HepG2 (cell line): ENCODE results near the gene IGHMBP2.
A peak's percentile ranks its signal among the peaks of the same experiment; 100 is the strongest.

ENCODE experiments used
- DPF2 ChIP-seq: sonication (generic); formaldehyde crosslinking; IDR thresholded peaks from 2 replicates; pipeline ENCODE4 v1.4.0; 2020; ENCODE audit warnings: mild to moderate bottlenecking, low read depth, missing genetic modification reagents, borderline replicate concordance
- ELF3 ChIP-seq: IDR thresholded peaks from 2 replicates; pipeline ENCODE4 v1.6.1; 2016; ENCODE audit warnings: missing genetic modification reagents, missing compliant biosample characterization
- HIVEP1 ChIP-seq: sonication (generic); formaldehyde crosslinking; IDR thresholded peaks from 2 replicates; pipeline ENCODE4 v1.4.0; 2020; ENCODE audit warnings: mild to moderate bottlenecking, missing genetic modification reagents
- JUND ChIP-seq: sonication (generic); formaldehyde crosslinking; IDR thresholded peaks from 2 replicates; pipeline ENCODE4 v1.8.0; 2022; ENCODE audit warnings: mild to moderate bottlenecking, missing genetic modification reagents
- WIZ ChIP-seq: sonication (generic); formaldehyde crosslinking; IDR thresholded peaks from 2 replicates; pipeline ENCODE4 v1.5.1; 2020; ENCODE audit warnings: mild to moderate bottlenecking, missing genetic modification reagents
- TF ChIP-seq, protein P1 (sequence below): sonication (generic); formaldehyde crosslinking; IDR thresholded peaks from 2 replicates; pipeline ENCODE4 v1.5.0; 2020; ENCODE audit warnings: mild to moderate bottlenecking, missing genetic modification reagents, moderate library complexity
- TF ChIP-seq, protein P2 (sequence below): fragments of 450-650 bp; IDR thresholded peaks from 2 replicates; pipeline ENCODE4 v1.6.1; 2016

DNA sequence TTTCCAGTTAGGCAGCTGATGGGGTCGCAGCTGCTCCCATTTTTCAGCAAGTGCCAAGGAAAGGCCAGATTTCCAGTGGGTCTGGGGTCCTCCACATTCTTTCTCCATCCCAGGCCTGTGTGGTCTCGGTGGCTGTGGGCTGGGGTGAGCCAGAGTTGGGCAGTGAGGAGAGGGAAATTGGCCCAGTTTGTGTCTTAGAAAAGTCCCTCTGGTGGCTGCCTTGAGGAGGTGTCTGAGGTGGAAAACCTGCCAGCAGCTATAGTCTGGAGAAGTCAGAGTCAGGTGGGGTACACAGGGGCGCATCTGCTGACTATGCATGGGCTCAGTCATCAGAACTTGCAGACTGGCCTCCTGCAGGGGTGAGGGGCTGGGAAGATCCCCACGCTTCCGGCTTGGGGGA lies 46.6 kb downstream of the IGHMBP2 start:
- TF ChIP-seq ELF3 (CRISPR knock-in tag): no peak
- TF ChIP-seq, protein P1, sequence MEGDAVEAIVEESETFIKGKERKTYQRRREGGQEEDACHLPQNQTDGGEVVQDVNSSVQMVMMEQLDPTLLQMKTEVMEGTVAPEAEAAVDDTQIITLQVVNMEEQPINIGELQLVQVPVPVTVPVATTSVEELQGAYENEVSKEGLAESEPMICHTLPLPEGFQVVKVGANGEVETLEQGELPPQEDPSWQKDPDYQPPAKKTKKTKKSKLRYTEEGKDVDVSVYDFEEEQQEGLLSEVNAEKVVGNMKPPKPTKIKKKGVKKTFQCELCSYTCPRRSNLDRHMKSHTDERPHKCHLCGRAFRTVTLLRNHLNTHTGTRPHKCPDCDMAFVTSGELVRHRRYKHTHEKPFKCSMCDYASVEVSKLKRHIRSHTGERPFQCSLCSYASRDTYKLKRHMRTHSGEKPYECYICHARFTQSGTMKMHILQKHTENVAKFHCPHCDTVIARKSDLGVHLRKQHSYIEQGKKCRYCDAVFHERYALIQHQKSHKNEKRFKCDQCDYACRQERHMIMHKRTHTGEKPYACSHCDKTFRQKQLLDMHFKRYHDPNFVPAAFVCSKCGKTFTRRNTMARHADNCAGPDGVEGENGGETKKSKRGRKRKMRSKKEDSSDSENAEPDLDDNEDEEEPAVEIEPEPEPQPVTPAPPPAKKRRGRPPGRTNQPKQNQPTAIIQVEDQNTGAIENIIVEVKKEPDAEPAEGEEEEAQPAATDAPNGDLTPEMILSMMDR: peak; percentile 30; the same call in 1 of the 2 replicates
- TF ChIP-seq DPF2: no peak
- TF ChIP-seq WIZ: no peak
- TF ChIP-seq JUND (CRISPR knock-in tag): no peak
- TF ChIP-seq, protein P2, sequence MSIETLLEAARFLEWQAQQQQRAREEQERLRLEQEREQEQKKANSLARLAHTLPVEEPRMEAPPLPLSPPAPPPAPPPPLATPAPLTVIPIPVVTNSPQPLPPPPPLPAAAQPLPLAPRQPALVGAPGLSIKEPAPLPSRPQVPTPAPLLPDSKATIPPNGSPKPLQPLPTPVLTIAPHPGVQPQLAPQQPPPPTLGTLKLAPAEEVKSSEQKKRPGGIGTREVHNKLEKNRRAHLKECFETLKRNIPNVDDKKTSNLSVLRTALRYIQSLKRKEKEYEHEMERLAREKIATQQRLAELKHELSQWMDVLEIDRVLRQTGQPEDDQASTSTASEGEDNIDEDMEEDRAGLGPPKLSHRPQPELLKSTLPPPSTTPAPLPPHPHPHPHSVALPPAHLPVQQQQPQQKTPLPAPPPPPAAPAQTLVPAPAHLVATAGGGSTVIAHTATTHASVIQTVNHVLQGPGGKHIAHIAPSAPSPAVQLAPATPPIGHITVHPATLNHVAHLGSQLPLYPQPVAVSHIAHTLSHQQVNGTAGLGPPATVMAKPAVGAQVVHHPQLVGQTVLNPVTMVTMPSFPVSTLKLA: no peak
- TF ChIP-seq HIVEP1 (CRISPR knock-in tag): no peak
